ENCODE measurements around the gene IGFBP4. TPM values are rescaled to one million over a fixed set of nuclear protein-coding genes. Genes with fewer than 3 reads are reported as not detected.

The IGFBP4 gene
- total RNA-seq (2016; rRNA removed; fragmentation: Illumina TruSeq; extraction: Trizol) (4.1 and 4.9 TPM in 2 replicates), polyA plus RNA-seq (2011; rRNA removed) (43.6 and 49.0 TPM in 2 replicates), polyA minus RNA-seq (2011; rRNA and poly(A)+ RNA removed; ENCODE audit: low replicate concordance) (0.19 and 99.5 TPM in 2 replicates), Bru-seq, nascent RNA (percentile 49 among the genes with signal in this experiment), BruChase-seq, experiment 1, labeled RNA remaining after a 6-hour chase (percentile 60 among the genes with signal in this experiment), BruChase-seq, experiment 2, labeled RNA remaining after a 2-hour chase (percentile 49 among the genes with signal in this experiment)
- 3.4 and 4.0 TPM in 2 replicates for total RNA-seq (2016; cell fraction: cytosol; rRNA removed; fragmentation: Illumina TruSeq; extraction: Trizol; ENCODE audit: low read depth)
- total RNA-seq (2016; cell fraction: insoluble cytoplasmic fraction; rRNA removed; fragmentation: Illumina TruSeq; extraction: Trizol): 3.5 and 4.8 TPM in 2 replicates
- 10.9 and 13.2 TPM in 2 replicates for total RNA-seq (2016; cell fraction: membrane; rRNA removed; fragmentation: Illumina TruSeq; extraction: Trizol)
- total RNA-seq (2016; cell fraction: nucleus; rRNA removed; fragmentation: Illumina TruSeq; extraction: Trizol): 10.1 and 10.9 TPM in 2 replicates
- polyA plus RNA-seq (2011; cell fraction: cytosol; rRNA removed): 42.1 and 55.6 TPM in 2 replicates
- polyA plus RNA-seq (2011; cell fraction: nucleus; rRNA removed): 26.0 and 26.1 TPM in 2 replicates
- 23.1 and 40.9 TPM in 2 replicates for polyA plus RNA-seq (2012)
- polyA plus RNA-seq (2016; cell fraction: cytosol; fragmentation: Illumina TruSeq; extraction: Trizol; ENCODE audit: low read depth): 11.4 and 15.1 TPM in 2 replicates
- polyA plus RNA-seq (2016; cell fraction: insoluble cytoplasmic fraction; fragmentation: Illumina TruSeq; extraction: Trizol; ENCODE audit: low read depth): 10.4 and 12.4 TPM in 2 replicates
- 18.8 and 25.1 TPM in 2 replicates for polyA plus RNA-seq (2016; cell fraction: membrane; fragmentation: Illumina TruSeq; extraction: Trizol; ENCODE audit: low read depth)
- 24.8 and 29.0 TPM in 2 replicates for polyA plus RNA-seq (2016; cell fraction: nucleus; fragmentation: Illumina TruSeq; extraction: Trizol; ENCODE audit: insufficient read depth, low read depth)
- polyA minus RNA-seq (2011; cell fraction: cytosol; rRNA and poly(A)+ RNA removed): 36.8 and 40.1 TPM in 2 replicates
- polyA minus RNA-seq (2011; cell fraction: nucleus; rRNA and poly(A)+ RNA removed): 12.3 and 12.9 TPM in 2 replicates
- long read RNA-seq, experiment 1, transcript IGFBP4-201 (4 exons, 2,200 nt): major isoform, 38 of 43 reads
- long read RNA-seq, experiment 1, partial matches to known transcripts: 2 of 43 reads
- long read RNA-seq, experiment 1, other reads (novel, unspliced or antisense): 3 of 43 reads
- long read RNA-seq, experiment 2, transcript IGFBP4-201 (4 exons, 2,200 nt): major isoform, 209 of 274 reads
- long read RNA-seq, experiment 2, partial matches to known transcripts: 60 of 274 reads
- long read RNA-seq, experiment 2, other reads (novel, unspliced or antisense): 5 of 274 reads

- ATAC-seq (peak; percentile 68), DNase-seq (ENCODE audit: low spot score) (peak; percentile 69), FAIRE-seq (no peak)
- Histone ChIP-seq H3K27me3 (ENCODE audit: control insufficient read depth in 1 of 2, insufficient read depth in 2 of 2, low read length in 2 of 2) (peaks cover 1 to 6% of the 10 kb centered on the region in 2 experiments; a peak in 3 of 5 replicates), H3K36me3 (replicated peaks in 1 of 2; ENCODE audit: control insufficient read depth in 1 of 2, insufficient read depth in 2 of 2, low read length in 2 of 2) (no peaks in the 10 kb centered on the region), H3K27ac (ENCODE audit: extremely low read length, insufficient read depth, low read length) (no peak within 1 kb of the TSS), H3K79me2 (ENCODE audit: insufficient read depth, low read length) (no peaks in the 10 kb centered on the region), H3K4me1 (ENCODE audit: insufficient read depth, low read length) (peaks cover 54% of the 10 kb centered on the region), H2AFZ (ENCODE audit: low read length) (no peak within 1 kb of the TSS), H3K9ac (ENCODE audit: insufficient read depth, low read depth, low read length) (peak within 1 kb of the TSS; percentile 20), H3K4me2 (ENCODE audit: low read depth, low read length) (peak within 1 kb of the TSS; percentile 98), H4K20me1 (ENCODE audit: insufficient read depth, low read length) (no peaks in the 10 kb centered on the region), H3K4me3 (replicated peaks in 1 of 3; ENCODE audit: insufficient read depth in 1 of 3, low read depth in 2 of 3, low read length in 3 of 3) (peak within 1 kb of the TSS; percentile 38 to 81 (median 67)), H3K9me3 (ENCODE audit: low read length) (no peaks in the 10 kb centered on the region)
- POLR2A ChIA-PET: interaction anchor here (0.7 to 1.8 kb wide), 8 partner anchors 8 to 117 kb away, joined by 3 to 8 read pairs (median 5); partner anchors contain the start of gene TOP2A
- in situ Hi-C loops (cut with HindIII; ENCODE audit: extremely low pct_ligation_motif_present, low pct_unique_long_range_greater_than_20kb) (loop anchor here (5.0 kb wide), 2 partner anchors 89 to 119 kb away; no protein-coding TSS in a partner anchor), intact Hi-C loops (cut with micrococcal nuclease; ENCODE audit: unreplicated experiment) (loop anchor here (2.0 kb wide), 1 partner anchor 19 kb away; no protein-coding TSS in a partner anchor)
- no TSS peak for BruUV-seq (replicated peaks)
- 19% methylated on average over 31 of the region's 98 CpGs for WGBS (ENCODE audit: low lambda C conversion rate)
- CTCF ChIA-PET (ENCODE audit: low intra/inter-chr PET ratio, low total read pairs): interaction anchor here (0.8 to 1.9 kb wide), 4 partner anchors 44 to 117 kb away, joined by 3 to 8 read pairs (median 4); no protein-coding TSS in a partner anchor
- TF ChIP-seq RBM39 (IDR thresholded peaks at IDR 0.05; ENCODE audit: low read depth, low read length, poor library complexity, severe bottlenecking) (no peak), CCAR2 (optimal IDR thresholded peaks at IDR 0.05; ENCODE audit: low read depth, low read length) (no peak), GMEB1 (CRISPR knock-in tag; IDR thresholded peaks at IDR 0.05; ENCODE audit: borderline replicate concordance) (0 out of 2 replicates have a peak, but pooled peaks have one; percentile 28), ZNF44 (CRISPR knock-in tag; IDR thresholded peaks at IDR 0.05) (no peak), ZNF136 (CRISPR knock-in tag; IDR thresholded peaks at IDR 0.05; ENCODE audit: low read depth) (no peak), TGIF2 (CRISPR knock-in tag; IDR thresholded peaks at IDR 0.05) (no peak; the same call in 1 of the 2 replicates), ZNF18 (CRISPR knock-in tag; IDR thresholded peaks at IDR 0.05; ENCODE audit: insufficient replicate concordance) (no peak), RBM22 (optimal IDR thresholded peaks at IDR 0.05; ENCODE audit: low read length) (no peak), MLLT10 (CRISPR knock-in tag; IDR thresholded peaks at IDR 0.05) (no peak), POLR2A (IDR thresholded peaks at IDR 0.05; ENCODE audit: insufficient read depth in 1 of 2, low read depth in 2 of 2, low read length in 2 of 2) (peak in 1 of 2 experiments; percentile 33; a peak in 1 of 4 replicates), KAT8 (CRISPR knock-in tag; IDR thresholded peaks at IDR 0.05) (peak; percentile 41; the same call in 1 of the 2 replicates), GABPB1 (CRISPR knock-in tag; IDR thresholded peaks at IDR 0.05) (peak; percentile 73), SRSF4 (IDR thresholded peaks at IDR 0.05; ENCODE audit: low read depth, low read length, poor library complexity, severe bottlenecking) (no peak), ZEB1 (IDR thresholded peaks at IDR 0.05; ENCODE audit: insufficient replicate concordance, low read depth) (no peak)
These were observed at the start of gene IGFBP4 for GRCh38 chr17:40443196-40443987. IGFBP4 (plus strand) TSS chr17:40443450; CDS start chr17:40443736, 286 bp downstream.

Measured in HepG2 (cell line).